Measurements from ENCODE around the gene TMEM95.

Gene TMEM95

DNA sequence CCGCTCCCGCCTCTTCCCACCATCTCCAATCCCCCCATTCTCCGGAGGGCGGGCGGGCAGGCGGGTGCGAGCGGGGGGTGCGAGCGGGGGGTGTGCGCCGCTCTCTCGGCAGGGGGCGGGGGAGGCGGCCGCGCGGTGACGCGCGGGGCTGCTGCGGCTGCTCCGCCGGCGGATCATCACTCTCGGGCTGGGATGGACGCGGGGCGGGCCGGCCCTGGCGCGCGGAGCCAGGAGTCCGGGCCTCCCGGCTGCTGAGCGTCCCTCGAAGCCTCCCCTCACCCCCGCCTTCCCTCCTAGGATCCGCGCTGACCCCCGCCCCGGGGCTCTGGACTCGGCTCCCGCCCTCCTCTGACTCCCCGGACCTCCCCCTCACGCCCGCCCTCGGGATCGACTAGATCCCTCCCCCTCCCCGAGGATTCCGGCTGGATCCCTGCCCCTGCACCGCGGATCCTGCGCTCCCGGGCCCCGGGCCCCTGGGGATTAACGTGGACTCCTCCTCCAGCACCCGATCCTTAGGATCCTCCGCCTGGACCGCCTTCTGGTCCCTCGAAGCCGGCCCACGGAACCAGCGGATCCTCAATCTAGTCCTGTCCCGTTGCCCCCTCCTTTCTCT lies 49.9 kb downstream of the TMEM95 start:
- H3K4me3 Mint-ChIP-seq, result peak overlapping the region; percentile 97 to 100
- peaks cover 4 to 5% of the 10 kb centered on the region in 2 donors for H3K36me3 Mint-ChIP-seq
- H3K27ac Mint-ChIP-seq, result peak overlapping the region; percentile 93
- peak; percentile 28 to 33 for ATAC-seq (replicated peaks)
- H3K27me3 Mint-ChIP-seq, result peaks cover 24 to 34% of the 10 kb centered on the region in 2 donors
- no peak for DNase-seq
- no peaks in the 10 kb centered on the region for H3K9me3 Mint-ChIP-seq
- H3K4me1 Mint-ChIP-seq, result peaks cover 14 to 28% of the 10 kb centered on the region in 2 donors

DNA sequence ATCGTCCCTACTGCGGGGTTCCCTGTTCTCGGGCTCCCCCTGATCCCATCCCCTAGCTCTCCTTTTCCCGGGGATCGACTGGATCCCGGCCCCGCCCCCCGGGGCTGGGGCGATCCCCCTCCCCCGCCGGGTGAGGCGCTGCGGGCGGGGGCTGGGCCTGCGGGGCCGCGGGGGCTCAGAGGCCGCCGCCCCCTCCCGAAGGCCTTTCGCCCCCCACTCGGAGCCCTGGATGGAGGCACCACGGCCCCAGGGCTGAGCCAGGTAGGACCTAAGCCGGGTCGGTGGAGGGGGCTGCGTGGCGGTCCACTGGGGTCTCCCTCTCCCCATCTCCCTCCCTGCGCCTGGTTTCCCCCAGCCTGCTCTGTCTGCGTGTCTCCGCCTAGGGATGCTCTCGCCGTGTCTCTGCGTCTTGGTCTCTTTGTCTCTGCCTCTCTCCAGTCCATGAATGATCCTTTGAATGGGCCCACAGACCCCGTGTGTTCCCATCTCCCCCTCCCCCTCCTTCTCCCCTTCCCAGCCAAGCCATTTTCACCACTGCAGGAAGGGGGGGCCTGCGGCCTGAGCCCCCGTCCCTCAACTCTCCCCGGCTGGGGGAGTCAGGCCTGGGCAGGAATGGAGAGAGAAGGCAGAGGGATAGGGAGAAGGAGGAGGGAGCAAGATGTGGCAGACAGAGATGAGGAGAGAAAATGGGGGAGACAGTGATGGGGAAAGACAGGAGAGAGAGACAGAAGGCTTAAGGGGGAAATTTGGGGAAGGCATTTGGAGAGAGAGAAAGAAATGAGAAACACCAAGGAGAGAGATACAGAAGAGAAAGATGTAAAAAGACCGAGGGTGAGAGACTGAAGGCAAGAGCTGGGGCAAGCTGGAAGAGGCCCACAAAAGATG lies 50.6 kb downstream of the TMEM95 start:
- peaks cover 4 to 5% of the 10 kb centered on the region in 2 donors for H3K36me3 Mint-ChIP-seq
- no peak for ATAC-seq (replicated peaks)
- no peak for DNase-seq
- peaks cover 25 to 41% of the 10 kb centered on the region in 2 donors for H3K27me3 Mint-ChIP-seq
- H3K27ac Mint-ChIP-seq, result peak overlapping the region; percentile 89
- H3K4me1 Mint-ChIP-seq, result peaks cover 14 to 27% of the 10 kb centered on the region in 2 donors
- H3K4me3 Mint-ChIP-seq, result peak overlapping the region; percentile 97 to 100
- no peaks in the 10 kb centered on the region for H3K9me3 Mint-ChIP-seq

DNA sequence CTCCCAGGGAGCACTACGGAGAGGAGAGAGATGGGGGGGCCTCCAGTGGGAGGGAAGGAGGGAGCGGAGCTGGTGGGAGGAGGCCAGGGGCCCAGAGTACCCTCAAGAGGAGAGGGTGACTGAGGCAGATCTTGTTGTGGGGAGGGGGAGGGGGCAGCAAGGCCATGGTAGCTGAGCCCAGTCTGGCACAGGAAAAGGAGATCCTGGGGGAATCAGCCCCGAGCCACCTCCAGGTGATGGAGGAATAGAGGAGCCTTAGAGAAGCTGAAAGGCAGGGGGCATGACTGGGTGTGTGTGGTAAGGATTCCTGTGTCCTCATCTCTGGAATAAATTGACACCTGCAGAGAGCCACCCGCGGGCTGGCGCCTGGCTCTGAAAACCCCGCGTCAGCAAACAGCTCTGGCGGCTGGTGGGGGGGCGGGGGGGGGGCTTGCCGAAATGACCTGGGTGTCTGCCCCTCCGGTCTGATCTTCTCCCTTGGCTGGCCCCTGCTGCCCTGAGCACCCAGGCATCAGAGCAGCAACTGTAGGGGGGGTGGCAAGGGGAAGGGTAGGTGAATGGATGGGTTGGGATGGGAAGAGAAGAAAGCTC lies 51.4 kb downstream of the TMEM95 start:
- H3K4me1 Mint-ChIP-seq, result peaks cover 14 to 27% of the 10 kb centered on the region in 2 donors
- peak overlapping the region; percentile 73 to 100 for H3K4me3 Mint-ChIP-seq
- ATAC-seq (replicated peaks) (no peak), DNase-seq (no peak)
- peaks cover 25 to 41% of the 10 kb centered on the region in 2 donors for H3K27me3 Mint-ChIP-seq
- H3K36me3 Mint-ChIP-seq, result peaks cover 4 to 5% of the 10 kb centered on the region in 2 donors
- H3K9me3 Mint-ChIP-seq, result no peaks in the 10 kb centered on the region
- no peak overlapping the region for H3K27ac Mint-ChIP-seq
